HG02981 (cell line): ENCODE data around the gene ADCYAP1R1.

ENCODE experiments used
- ATAC-seq: cut with Tn5 transposase; IDR thresholded peaks from one replicate; pipeline ENCODE4 v1.9.1; 2021; ENCODE audit warnings: mild to moderate bottlenecking, moderate library complexity; ENCODE audit not compliant: unreplicated experiment

ADCYAP1R1 gene

DNA sequence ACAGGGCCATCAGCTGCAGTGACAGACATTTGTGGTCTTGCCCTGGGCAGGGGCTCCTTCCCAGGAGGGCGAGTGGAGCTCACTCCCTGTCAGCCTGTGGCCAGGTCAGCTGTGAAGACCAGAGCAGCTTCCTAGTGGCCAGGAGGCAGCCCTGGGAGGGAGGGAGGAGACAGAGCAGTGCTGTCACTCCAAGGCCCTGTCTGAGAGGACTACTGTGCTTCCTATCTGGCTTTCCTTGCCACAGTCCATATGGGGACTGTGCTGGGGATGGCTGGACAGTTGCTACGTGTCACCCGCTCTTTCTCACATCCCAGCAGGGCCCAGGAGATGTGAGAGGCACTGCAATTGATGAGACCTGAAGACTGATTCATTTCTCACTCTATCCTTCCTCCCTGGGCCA lies 15.2 kb upstream of the ADCYAP1R1 start:
- no peak for ATAC-seq

DNA sequence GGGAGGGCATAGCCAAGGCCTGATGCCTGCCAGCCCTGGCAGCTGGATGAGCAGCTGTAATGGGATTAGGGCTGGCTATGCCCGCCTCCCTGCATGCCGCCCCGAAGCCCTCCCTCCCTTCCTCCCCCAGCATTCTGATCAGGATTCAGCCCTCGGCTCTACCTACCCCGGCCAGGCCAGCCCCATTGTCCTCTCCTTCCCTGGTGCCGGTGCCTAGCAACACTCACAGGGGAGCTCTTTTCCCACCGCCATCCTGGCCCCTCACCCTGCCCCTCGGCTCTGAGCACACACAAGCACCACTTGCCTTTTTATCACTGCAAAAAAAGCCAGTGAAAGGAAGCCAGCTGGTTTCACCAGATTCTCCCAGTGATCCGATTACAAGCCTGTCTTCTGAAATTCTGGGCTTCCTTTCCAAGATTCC lies 9.0 kb upstream of the ADCYAP1R1 start:
- no peak for ATAC-seq

DNA sequence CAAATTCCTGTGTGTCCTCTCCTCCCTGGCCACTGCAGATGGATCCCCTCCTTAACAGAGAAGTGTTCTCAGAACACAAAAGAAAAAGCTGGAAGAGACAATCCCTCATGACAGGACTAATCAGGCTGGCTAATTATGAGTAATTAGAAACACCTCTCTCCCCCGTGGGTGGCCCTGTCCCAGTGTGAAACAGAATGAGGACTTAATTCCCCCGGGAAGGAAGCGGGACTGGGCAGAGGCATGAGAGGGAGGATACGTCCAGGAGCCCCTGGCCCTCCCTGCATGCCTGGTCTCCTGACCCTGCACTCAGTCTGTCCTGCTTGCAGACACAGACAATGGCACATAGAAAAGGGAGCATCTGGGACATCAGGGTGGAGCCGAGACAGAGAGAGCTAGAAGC lies 7.6 kb upstream of the ADCYAP1R1 start:
- no peak for ATAC-seq

DNA sequence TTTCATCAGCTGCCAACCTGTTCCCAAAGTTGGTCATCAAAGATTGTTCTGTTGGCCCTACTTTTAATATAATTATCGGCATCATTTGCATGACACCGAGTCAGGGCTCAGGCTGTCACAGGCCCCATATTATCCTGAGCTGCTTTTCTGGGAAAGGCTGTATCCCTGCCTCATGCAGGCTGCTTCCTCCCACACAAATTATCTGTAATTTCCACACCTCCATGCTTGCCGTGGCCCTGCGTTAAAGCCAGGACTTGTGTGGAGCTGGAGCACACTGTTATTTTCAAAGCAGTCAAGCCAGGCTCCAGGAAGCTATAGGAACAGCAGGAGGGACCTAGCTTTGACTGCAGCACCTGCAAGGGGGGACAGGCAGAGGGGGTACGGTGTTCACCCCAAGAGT lies 5.4 kb upstream of the ADCYAP1R1 start:
- ATAC-seq: no peak

DNA sequence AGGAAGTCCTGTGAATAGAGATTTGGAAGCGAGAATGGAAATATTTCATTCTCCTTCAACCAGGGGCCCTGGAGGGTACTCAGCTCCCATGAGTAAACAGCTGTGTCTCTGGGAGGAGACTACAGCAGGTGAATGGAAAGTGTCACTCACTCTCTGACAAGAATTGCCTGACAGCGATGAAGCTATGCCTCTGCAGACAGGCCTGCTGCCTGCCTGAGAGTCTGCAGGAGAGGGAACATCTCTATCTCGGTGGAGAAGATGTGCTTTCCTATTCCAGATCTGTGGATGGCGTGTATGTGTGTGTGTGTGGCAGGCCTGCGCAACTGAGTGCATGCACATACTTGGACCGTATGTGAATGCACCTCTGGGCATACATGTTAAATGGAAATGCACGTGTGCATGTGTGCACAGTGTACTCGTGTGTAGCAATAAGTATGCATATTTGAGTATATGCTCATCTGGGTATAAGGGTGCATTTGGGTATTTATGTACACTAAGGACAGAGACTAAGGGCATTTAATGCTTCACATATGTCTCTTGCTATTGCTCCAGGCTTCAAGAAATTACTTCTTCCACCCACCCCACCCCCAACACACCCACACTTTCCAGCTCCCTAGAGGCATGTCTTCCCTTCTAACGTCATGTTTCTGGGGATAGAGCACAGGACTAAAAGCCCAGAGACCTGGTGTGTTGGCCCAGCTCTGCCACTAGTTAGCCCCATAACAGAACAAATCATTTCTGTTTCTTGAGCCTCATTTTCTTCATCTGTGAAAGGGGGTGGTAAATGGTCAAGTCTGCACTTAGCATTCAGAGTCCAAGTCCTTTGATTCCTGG lies 4.6 kb upstream of the ADCYAP1R1 start:
- ATAC-seq: no peak

DNA sequence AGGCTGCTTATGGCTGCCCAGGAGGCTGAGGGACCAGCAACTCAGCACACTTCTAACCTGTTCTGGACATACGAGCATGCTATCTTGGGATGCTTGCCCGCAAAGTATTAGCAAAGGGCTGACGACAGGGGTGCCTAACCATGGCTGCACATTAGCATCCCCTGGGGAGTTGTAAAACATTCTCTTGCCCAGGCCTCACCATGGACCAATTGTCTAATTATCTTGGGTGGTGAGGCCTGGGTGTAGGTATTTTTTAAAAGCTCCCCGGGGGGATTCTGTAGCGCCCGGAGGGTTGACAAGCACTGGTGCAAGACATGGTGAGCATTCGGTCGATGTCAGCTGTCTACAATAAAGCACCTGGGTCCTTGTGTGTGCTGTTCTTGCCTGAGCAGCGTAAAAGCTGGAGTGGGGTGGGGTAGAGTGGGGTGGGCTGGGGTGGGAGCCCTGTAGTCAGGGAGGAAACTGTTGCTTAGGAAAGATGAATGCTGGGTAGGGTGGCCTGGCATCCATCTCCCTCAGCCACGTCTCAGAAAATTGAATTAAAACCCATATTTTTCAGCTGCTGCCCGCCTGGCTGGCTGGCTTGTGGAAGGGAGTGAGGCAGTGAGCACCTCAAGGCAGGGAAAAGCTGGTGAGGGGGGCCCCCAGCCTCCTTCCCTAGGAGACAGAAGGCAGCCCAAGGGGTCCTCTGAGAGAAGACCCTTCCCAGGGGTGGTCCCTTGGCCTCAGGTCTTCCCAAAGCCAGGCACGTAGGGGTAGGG lies 2.9 kb upstream of the ADCYAP1R1 start:
- no peak for ATAC-seq

DNA sequence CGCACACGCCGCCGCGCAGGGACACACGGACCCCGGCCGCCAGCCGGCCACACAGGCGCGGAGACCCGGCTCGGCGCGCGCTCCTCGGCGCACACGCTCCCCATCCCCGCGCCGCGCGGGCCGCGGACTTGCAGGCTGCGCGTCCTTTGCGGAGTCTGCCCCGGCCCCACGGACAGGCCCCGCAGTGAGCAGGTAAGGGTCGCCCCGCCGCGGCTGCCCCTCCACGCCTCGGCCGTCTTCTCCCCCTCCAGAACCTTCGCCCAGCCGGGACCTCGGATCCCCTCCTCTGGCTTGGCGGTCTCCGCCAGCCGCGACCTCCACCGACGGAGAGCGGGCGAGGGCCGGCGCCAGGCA lies 356 bp downstream of the ADCYAP1R1 start:
- no peak for ATAC-seq

DNA sequence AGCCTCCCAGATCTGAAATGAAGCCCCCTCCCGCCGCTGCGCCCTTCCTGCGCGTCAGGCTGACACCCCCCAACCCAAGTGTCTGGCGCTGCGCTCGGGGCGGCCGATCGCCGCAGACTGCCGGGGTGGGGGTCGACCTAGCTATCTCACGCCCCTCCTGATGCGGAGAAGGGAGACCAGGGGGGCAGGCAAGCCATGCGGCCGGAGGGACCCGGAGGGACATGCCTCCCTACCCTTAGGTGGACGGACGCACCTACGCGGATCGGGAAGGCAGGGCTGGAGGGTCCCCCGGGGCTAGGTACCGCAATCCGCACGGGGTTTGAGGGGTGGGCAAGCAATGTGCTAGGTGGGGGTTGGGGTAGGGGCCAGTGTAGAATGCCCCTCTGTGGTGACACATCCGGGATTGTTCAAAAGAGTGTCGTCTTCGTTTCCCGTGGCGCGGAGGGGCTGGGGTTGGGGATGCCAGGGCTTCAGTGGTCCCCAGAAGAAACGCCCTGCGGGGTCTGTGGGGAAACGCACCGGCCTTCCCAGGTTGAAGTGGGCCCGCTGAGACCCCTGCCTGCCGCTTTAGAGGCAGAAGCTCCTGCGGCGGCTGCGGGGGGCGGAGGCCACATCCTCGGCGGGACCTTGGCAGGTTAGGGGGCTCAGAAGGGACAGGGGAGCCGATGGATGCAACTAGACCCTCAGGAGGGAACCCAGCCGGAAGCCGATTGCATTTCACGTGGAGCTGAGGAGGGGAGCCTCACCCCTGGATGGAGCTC lies 913 bp downstream of the ADCYAP1R1 start:
- ATAC-seq: no peak

DNA sequence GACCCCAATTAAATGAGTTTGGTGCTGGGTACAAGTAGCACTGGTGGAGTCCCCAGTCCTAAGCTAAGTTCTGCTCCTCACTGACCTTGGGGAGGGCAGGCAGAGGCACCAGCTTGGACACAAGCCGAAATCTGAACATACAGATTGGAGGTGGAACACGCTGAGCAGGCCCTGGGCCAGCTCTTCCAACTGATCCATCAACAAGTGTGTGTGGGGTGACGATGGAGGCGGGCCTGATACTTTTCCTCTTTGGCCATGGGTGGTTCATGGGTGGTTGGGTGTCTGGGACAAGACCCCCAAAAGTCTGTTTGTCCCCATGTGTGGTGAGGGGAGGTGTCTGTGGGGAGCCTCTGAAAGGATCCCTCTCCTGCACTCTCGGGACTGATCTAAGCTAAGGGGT lies 1.9 kb downstream of the ADCYAP1R1 start:
- ATAC-seq: no peak

DNA sequence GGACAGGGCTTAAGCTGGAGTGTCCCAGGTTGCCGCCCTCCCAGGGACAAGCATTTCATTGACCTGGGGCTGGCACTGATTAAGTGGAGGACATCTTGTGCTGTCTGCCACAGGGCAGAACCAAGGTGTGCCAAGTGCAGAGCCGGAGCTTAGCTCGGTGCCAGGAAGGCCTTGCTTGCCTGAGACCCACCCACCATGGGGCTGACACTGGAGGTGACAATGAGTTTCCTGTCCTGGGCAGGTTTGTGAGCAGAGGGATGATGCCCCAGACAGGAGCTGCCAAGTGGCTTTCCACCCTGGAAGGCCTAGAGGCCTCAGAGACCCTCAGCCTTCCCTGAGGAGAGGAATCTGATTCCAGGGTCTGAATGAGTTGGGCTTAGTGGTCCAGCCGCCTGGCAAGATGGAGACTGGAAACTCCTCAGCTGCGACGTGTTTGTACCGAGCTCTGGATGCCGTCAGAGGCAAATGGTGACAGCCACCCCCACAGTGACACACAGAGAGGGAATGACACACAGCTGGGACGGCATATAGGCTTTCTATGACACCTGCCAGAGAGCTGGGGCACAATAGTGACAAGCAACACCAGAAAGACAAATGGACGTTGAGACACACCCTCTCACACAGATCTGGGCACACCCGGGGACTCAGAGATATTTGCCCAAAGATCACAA lies 2.6 kb downstream of the ADCYAP1R1 start:
- no peak for ATAC-seq

DNA sequence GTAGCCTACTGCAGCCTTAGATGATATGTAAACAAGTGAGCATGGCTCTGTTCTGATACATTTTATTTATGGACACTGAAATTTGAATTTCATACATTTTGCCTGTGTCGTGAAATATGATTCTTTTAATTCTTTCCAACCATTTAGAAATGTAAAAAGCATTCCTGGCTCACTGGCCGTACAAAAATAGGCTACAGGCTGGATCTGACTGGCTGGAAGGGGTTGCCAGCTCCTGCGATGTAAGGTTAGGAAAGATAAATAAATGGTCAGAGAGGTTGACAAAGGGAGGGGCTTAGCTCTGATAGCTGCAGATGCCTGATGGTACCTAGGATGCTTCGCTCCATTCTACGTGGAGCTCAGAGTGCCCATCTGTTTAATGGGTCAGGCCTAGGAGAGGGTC lies 3.4 kb downstream of the ADCYAP1R1 start:
- ATAC-seq: no peak

DNA sequence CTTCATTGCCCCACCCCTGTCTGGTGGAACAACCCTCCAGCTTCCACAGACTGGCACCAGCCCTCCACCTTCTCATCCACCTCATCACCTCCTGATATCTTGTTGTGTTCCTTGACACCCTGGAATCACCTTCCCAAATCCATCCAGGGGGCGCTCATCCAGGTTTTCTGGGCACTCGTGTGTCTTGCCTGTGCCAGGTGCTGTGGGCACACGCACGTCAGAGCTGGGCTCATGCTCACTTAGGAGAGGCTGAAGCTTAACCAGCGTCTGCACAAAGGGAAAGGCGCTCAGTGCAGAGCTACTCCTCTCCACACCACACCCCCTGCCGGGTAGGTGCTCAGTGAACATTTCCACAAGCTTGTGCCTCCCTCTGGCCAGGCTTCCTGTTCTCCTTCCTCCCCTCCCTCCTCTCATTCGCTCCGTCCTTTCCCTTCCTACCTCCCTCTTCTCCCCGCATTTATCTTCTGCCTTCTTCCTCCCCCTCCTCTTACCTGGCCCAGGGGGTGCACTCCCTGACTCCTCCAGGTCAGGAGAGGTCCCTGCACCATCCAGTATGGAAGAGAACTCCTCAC lies 4.8 kb downstream of the ADCYAP1R1 start:
- ATAC-seq: no peak

DNA sequence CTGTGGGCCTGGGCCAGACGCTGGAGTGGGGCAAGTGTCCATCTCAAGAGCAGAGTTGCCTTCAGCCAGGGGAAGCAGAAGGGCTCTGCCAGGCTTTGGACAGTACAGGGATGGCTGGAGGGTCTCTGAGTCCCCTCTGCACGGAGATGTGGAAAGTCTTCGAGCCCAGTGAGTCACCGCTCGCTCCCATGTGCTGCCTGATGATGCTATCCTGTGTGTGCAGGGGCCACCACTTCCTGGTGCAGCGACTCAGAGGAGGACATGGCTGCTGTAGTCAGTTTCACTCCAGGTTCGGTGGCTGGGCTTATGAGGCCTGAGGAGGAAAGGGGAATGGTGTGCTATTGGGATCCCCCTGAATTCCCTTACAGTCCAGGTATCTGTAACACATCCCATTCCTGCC lies 6.0 kb downstream of the ADCYAP1R1 start:
- ATAC-seq: no peak

DNA sequence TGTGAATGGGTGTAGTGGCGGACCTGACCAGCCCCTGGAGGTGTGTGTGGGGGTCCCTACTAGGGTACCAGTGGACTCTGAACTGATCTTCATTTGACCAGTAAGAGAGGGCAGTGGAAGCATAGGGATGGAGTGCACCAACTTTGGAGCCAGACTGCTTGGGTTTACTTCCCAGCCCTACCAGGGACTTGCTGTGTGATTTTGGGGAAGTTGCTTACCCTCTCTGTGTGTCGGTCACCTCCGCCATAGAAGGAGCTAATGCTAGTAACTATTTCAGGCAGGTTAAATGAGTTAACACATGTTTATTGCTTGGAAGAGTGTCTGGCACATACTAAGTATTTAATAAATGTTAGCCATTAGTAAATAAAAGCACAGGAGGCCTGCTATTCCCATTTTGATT lies 6.6 kb downstream of the ADCYAP1R1 start:
- ATAC-seq: no peak

DNA sequence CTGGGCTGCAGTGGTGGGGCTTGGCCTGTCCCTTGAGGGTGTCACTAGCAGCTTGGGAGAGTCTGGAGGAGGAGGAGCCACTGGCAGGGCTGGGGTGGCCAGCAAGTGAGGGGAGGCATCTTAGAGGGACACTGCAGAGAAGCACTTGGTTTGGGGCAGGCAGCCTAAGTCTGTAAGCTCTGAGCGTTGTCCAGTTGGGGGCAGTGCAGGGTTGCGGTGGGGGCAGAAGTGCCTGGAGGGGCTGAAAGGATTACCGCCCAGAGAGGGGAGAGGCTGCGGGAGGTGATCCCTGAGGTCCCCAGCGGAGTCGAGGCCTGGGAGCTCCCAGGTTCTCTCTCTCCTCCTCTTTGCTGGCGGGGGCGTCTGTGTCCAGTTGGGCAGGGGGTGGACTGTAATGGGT lies 7.4 kb downstream of the ADCYAP1R1 start:
- no peak for ATAC-seq

DNA sequence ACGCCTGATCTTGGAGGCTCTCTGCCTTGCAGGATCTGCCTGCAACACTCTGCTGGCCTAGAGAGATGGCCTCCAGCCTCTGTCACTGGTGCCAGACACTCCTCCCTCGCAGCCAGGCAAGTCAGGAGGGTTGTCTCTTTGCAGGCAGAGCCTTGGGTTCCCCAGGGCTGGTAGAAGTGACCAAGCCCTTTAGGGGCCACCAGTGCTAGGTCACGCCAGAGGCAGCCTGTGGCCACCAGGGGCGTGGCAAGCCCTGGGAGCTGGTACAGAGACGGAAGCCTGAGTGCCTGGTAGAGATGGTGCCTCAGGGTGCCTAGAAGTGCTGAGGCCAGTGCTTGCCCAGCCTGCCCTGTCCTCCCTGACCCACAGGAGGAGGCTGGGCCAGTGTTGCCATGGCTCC lies 9.1 kb downstream of the ADCYAP1R1 start:
- ATAC-seq: no peak

DNA sequence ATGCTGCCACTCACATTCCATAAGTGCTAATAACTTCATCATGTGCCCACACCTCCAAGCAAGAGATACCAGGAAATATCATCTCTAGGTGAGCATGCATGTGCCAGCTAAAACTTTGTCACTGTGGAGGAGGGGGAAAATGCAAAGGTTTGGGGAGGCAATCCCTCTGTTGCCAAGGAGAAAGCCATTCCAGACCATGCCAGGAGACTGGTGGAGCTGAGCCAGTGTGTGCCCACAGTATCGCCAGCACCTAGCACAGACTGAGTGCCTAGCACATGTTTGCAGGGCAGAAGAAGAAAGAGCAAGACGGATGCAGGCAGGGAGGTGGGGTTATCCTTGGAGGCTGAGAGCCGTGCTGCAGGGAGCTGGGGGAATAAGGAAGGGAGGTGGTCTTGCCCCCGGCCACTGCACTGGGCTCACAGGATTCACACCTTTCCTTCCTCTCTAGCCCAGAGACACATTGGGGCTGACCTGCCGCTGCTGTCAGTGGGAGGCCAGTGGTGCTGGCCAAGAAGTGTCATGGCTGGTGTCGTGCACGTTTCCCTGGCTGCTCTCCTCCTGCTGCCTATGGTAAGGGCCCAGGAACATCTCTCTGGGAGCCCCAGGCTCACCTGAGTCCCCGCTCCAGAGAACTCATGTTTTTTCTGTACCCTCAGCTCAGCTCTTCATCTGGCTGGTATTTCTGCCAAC lies 10.8 kb downstream of the ADCYAP1R1 start:
- ATAC-seq: no peak

DNA sequence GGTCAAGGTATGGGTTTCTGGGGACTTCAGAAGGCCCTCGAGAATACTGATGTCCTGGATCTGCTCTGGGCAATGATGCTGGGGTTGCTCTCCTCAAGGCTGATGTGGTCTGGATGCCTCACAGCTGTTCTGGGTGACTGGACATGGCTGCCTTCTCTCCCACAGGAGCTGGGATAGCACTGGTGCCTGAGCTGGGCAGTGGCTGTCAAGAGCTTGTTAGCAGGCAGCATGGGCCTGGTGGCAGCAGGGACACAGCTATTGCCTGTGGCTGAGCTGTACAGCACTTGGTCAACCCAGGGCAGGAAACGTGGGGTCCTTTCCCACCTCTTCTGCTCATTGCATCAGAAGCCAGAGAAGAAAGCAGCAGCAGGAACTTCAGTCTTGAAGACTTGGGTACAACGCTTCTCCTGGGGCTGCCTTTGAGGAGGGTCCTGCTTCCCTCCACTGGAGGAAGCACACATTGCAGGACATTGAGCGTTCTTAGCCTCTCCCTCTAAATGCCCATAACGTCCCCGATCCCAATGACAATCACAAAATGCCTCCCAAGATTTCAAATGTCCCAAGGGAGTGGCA lies 13.0 kb downstream of the ADCYAP1R1 start:
- no peak for ATAC-seq

DNA sequence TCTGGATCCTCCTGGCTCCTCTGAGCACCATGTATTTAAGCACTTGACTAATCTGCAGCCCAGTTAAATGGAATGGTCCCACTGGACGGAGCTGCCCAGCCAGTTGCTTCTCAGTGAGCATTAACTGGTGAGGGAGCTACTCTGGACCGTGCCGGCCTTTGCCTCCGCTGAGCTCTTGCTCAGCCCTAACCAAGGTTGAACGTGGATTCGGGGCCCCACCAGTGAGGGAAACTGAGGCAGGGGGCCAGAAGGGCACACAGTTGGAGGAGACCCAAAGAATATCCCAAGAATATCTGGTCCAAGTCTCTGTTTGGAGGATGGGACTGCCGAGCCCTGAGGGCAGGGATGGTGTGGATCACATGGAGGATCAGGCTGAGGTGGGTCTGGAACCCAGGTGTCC lies 13.7 kb downstream of the ADCYAP1R1 start:
- no peak for ATAC-seq
